HL-60/S4 treated with phorbol 12-myristate 13-acetate at 8.2 ng/mL for 4 days and 3 days (cell line): ENCODE results near the gene SYT7.

Experiments used
- in situ Hi-C: fragments of 300-500 bp; cut with MboI; formaldehyde crosslinking; loops from 2 replicates; pipeline ENCODE4 v1.15.0; 2022; ENCODE audit warnings: low sequenced_read_pairs

The SYT7 gene

DNA sequence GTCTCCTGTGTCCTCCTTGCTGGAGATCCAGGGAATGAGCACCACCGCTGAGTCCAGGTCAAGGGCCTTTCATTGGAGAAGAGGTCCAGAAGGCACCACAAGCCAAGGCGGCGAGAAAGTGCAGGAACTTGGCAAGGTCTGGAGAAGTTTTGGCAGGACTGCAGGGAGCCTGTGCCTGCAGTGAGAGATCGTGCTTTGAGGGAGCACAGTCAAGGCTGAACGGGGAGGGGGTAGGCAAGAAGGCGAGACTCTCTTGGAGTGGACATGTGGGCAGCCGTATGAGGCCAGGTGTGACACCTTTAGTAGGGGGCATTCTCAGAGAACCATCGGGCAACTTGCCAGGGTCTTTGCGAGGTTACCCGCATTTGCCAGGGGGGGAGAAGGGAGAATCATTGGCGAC lies 41.9 kb downstream of the SYT7 start:
- in situ Hi-C loops: no loop called here

DNA sequence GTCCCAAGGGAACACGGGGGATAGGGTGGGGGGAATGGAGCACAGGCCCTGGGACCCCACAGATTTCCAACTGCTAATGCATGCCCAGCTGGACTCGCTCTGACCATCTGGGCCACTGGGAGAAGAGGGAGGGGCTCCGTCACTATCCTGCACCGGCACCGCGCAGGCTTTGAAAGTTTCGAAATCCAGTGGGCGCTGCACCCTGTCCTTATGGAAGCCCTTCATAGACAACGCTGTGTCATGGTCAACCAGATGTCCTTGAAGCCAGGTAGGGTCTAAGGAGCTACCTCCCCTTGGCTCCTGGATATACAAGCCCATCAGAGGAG lies 42.3 kb downstream of the SYT7 start:
- in situ Hi-C loops: no loop called here

DNA sequence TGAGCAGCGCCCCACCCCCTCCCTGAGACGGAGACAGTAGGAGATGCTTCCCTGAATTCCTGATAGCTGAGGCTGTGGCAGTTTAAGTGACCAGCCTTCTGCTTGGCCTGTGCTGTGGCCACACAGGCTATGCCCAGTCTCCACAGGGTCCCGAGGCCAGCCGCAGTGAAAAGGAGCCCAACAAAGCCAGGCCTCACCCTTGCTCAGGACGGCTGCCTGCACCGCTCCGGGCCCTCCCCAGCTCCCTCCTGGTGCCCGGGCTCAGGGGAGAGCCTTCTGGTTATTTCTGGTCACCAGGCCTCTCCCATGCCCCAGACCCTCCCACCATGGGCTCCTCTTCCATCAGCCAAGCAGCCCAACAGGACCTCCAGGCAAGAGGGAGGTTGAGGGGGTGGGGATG lies 43.5 kb downstream of the SYT7 start:
- in situ Hi-C loops: no loop called here

DNA sequence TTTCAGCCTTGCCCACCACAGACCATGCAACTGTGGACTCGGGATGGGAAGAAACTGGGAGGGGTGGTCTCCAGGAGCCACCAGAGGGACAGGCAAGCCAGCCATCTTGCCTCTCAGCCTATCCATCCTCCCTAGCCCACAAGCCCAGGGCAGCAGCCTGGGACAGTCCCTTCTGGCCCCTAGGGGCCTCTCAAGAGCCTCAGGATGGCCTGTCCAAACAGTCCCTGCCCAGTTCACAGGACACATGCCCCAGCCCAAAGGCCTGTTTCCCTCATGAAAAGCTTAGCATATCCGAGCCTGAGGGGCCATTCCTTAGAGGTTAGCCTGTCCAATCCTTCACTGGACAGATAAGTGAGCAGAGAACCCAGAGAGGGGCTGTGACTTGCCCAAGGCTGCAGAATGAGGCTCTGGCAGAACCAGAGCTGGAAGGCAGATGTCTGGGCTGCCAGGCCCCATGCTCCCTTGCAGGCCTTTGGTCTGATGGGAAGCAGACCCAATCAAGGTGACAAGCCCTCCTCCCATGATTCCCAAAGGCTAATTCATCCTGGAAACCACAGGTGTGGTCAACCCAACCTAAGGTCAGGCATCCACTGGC lies 44.1 kb downstream of the SYT7 start:
- in situ Hi-C loops: no loop called here

DNA sequence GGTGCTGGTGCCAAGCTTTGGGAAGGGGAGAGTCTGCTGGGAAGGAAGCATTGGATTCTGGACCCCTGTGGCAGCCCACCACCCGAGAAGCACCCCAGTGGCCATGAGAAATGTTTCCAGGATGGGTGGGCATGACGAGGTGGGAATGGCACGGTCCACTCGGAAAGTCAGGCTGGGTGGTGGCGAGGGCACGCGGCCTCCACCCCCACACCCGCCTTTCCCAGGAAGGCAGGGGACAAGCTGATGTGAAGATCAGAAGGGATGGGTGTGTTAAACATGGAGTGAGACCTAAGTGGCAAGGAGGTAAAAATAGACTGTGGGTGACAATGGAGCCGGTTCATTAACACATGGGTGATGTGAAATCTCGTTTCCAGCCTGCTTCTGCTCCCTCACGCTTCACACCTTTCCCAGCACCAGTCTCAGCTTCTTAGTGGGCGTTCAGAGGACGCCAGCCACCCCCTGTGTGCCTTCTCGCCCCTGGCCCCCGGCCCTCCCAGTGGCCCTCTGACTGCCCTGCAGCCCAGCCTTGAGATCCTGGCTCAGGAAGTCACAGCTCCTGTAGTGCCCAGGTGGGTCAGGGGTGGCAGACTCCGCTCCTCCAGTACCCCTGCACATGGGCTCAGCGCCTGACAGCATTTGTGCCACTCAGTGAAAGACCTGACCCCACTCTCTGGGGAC lies 44.7 kb downstream of the SYT7 start:
- in situ Hi-C loops: no loop called here

DNA sequence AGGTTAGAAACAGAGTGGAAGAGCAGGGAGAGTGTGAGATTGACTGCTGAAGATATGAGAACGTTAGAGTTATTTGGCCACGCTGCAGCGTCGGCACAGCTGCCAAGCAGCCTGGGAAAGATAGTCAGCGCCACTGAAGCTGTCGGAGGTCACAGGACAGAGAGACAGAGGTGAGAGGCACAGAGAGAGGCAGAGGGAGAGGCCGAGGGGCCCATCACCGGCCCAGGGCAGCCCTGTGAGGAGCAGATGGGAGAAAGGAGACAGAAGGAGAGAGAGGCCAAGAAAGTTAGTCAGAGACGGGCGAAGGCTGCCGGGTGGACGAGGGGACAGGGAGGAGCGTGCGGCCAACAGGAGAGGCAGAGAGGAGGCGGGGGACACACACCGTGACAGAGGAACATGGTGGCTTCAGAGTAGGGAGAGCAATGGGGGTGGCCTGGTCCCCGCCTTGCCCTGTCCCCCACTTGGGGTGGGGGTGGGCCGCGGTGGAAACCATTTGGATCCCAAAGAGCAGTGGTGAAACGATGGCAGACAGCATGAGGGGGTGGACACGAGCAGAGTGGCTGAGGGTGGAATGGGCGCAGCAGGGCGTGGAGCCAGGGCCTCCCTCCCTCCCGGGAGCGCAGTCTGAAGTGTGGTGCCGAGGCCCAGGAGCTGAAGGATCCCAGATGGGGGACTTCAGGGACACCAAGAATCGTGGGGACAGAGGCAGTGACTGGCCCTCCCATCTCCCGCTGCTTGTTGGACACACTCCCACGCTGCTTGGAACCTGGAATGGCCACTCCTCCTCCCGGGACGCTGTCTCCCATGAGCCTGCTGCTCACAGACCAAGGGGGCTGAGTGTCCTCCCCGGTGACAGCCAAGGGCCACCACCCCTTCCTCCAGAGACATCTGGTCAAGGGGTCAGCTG lies 45.7 kb downstream of the SYT7 start:
- in situ Hi-C loops: no loop called here

DNA sequence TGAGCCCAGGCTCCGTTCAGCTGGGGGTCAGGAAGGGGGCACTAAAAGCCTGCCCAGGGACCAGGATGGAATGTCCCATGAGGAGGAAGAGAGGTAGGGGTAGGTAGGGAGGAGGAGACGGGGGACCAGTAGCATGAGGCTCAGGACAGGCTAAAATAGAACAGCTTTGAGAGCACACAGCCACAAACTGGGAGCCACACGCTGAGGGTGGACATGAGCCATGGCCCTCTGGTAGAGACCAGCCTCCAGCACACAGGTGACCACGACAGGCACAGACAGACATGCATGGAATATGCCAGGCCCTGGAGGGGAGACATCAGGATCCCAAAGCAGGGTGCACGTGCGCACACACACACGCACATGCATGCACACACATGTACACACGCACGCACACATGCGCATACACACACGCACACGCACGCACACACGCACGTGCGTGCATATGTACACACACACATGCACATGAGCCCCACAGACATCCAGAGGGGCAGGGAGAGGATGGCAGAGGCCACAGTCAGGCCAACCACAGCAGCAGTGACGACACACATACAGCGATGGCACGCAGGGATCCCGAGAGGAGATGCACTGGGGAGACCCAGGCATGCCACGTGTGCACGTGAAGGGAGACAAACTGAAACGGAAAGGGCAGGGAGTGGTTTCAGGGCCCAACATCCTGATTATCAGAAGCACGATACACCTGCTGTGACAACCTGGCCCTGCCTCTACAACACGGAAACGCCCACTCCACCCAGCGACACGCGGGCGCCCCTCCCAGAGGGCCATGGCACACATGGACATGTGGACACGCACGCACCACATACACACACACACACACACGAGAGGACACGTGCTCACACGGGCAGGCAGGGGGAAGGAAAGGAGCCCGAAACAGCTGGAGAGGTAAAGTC lies 46.6 kb downstream of the SYT7 start:
- in situ Hi-C loops: no loop called here

DNA sequence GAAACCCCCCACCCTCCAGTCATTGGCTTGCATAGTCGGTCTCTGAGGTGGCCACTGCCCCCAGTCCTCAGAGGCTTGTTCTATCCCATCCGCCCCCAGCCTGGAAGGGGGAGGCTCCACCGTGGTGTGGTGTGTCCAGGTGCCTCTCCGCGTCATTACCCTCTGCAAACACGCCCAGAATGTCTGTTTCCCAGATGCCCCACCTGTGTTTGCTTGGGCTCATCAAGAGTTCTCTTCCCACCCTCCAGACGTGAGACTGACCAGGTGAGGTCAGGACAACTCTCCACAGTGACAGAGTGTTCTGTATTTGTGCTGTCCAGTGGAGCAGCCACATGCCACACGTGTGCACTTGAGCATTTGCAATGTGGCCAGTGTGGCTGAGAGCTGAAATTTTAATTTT lies 47.5 kb downstream of the SYT7 start:
- in situ Hi-C loops: no loop called here

DNA sequence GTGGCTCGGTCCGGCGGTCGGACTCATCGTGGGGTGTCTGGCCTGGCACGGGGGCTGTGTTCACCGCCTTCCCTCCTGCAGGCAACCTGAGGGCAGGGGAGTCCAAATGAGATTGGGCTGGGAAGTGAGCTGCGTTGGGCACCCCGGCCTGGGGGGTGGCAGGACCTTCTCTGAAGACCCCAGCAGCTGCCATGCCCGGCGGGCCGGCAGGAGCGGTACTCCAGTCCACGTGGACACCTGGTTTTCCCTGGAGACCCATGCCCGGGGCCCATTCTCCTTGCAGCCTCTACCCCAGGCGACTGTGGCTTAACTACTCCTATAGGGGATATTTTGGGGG lies 47.9 kb downstream of the SYT7 start:
- in situ Hi-C loops: no loop called here

DNA sequence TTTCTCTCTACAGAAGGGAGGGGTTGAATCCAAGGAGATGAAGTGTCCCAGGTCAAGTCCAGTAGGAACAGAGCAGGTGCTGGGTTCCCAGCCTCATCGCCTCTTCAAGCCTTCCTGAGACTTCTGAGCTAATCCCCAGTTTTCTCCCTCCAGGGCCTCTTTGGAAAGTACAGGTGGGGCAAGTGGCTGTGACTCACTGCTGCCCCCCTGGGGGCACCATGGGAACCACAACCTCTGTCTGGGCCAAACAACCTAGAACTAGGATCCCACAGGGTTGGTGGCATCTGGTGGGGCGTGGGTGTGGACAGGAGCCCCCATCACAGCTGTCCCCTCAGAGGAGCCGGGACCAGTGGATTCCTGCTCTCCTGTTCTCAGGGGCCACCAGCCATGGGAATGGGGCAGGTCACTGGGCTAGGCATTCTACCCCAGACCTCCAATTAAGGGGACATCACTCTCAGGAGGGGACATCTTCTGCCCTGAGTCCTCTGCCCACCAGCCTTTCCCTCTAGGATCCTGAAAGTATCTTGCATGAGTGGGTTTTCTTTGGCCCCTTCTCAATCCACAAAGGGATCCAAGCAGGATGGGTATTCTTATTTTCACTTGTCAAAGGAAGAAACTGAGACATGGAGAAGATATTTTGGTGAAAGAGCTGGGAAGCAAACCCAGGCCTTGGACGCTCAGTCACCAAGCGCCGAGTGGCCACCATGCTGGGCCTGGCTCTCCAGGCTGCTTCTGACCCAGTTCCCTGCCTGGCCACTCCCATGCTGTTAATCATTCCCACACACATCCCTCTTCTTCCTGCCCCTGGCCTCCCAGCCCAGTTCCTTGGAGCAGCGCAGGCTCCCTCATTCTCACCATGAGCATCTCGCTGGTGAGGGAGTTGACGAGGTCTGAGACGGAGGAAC lies 48.5 kb downstream of the SYT7 start:
- in situ Hi-C loops: no loop called here

DNA sequence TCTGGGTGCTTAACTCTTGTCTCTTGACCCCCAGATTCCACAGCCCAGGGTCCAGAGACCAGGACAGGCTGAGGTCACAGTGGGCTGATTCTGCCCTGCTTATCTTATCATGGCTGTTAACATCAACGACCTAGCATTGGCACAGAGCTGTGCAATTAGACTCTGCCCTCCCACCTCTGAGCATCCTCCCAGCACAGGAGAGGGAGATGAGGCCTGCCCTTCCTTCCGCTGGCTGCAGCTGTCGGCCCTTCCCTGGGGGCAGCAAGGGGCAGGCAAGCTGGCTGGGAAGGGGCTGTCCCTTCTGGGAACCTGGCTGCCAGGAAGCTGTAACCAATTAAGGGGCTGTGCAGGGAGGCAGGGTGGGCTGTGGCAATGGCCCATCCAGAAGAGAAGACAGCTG lies 49.8 kb downstream of the SYT7 start:
- in situ Hi-C loops: no loop called here

DNA sequence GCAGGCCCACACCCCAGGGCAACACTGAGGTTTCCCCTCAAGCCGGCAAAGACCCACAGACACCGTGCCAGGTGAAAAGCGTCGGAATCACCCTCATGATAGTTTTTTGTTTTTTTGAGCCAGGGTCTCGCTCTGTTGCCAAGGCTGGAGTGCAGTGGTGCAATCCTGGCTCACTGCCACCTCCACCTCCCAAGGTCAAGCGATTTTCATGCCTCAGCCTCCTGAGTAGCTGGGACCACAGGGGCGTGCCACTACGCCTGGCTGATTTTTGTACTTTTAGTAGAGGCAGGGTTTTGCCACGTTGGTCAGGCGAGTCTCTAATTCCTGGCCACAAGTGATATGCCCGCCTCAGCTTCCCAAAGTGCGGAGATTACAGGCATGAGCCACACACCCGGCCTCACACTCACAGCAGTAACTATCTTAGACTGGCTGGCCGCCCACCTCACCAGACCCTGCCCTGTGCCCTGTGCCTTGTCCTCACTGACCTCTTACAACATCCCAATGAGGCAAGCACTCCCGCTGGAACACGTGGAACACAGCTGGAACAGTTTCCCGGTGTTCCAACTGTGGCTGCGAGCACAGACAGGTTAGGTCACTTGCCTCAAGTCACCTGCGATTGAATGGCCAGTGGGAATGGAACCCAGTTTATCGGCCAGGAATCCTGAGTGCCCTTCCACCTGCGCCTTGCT lies 51.2 kb downstream of the SYT7 start:
- in situ Hi-C loops: no loop called here

DNA sequence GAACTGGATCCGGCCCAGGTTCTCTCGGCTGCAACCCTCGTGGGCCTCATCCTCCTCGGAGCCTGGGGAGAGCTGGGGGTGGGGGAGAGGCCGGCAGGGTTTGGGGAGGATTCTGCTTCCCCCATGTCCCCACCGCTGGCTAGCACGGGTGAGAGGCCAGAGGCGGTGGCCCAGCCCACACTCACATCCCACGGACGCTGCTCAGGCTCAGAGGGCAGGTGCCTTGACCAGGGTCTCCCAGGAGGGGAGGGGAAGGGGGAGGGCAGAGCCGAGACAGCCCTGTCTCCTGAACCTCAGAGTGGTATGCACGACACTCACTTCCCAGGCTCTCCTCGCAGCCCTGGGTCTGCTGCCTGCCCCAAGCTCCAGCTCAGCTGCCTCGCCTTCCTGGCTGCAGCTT lies 52.8 kb downstream of the SYT7 start:
- in situ Hi-C loops: no loop called here

DNA sequence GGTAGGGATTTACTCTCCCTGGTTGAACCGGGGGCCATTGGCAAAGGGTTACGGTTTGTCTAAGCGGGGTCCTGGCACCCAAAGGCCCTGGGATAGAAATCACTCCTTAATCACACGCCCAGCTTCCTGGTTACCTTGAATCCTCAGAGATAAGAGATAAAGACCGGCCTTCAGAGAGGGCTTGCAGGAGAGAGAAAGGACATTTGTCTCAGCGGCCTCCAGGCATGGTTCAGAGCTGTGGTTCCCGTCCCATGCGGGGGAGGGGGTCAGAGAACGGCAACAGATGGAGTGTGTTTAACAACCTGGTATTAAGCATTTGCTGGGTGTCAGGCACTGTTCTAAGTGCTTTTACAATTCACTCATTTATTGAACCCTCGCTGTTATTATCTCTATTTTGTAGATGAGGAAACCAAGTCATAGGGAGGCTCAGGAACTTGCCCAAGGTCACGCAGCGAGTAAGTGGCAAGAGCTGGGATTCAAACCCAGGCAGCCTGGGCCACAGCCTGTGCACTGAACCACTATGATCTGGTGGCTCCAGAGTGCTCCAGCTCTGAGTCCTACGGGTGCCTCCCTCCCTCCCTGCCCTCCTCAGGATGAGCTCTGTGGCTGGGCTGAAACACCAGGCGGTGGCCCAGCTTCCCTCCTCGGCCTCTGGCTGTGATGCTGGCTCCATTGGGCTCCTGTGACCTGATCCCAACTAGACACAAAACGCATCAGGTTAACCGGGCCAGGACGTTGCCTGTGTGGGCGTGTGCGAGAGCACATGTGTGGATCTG lies 53.7 kb downstream of the SYT7 start:
- in situ Hi-C loops: no loop called here

DNA sequence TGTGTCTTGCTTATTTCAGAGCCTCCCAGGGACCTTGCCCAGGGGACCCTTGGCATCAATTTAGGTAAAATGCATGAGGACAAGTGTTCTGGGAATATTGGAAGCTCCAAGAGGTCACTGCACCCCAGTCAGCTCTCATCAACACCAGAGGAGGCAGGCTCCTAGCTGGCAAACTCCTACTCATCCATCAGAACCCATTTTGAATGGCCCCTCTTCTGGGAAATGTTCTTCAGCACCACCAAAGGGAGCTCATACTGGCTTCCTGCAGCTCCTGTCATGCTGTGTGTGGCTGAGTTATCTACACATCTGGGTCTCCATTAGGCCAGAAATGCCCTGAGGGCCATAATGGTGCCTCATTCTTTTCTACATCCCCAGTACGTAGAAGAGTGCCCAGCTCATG lies 54.6 kb downstream of the SYT7 start:
- in situ Hi-C loops: no loop called here

DNA sequence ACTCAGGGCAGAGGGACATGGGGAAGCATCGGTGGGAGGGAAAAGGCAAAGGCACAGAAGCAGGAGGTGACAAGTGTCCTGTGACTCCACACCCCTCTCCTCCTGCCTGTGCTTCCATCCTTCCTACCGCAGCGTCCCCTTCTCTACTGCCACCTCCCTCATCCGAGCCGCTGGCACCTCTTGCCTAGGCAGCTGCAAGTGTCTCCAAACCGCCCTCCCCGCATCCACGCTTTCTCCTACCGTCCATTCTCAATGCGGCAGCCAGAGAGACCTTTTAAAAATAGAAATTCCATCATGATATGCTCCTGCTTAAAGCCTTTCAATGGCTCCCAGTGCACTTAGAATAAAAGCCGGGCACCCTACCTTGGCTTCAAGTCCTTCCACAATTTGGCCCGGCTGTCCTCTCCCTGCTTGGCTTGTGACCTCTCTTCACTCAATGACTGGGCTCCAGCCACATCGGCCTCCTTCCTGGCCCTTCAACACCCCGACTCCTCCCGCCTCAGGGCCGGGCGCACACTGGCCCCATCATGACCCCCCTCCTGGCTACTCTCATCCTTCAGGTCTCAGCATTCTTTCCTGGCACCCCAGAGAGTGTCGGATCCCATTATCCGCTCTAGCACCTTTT lies 55.8 kb downstream of the SYT7 start:
- in situ Hi-C loops: no loop called here

DNA sequence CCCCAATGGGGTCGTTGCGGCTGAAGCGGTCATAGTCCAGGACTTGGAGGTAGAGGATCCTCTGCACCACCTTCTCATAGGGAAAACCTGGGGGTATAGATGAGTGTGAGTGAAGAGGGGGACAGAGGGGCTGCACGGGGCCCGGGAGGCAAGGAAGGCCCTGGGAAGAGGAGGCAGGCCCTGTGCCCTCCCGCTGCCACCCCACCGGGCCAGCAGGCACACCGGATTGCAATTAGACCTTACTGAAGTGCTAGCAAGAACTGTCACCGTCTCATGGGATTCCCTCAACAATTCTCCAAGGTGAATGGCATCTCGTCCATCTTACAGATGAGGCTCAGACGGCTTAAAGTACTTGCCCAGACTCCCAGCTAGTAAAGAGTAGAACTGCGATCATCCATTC lies 56.4 kb downstream of the SYT7 start:
- in situ Hi-C loops: no loop called here

DNA sequence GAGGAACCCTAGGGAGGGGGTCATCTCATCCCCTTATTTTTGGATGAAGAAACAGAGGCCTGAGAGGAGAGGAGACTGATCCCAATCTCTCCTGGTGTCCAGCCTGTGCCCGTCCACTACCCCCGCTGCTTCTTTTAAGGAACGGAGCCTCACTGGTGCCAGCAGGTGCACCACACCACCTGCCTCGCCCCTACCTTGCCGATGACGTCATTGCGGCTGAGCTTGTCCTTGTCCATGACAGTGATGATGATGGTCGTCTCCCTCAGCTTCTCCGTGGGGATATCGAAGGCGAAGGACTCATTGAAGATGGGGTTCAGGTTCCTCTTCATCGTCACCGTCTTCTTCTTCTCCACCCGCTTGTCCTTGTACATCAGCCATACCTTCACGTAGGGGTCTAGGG lies 58.0 kb downstream of the SYT7 start:
- in situ Hi-C loops: no loop called here
